ENCODE measurements around the gene SALL4.
"Not testable (repeated sequence)": the region's sequence is repeated elsewhere in the genome, so short reads cannot be mapped to it uniquely, and the experiment has no call there.

Gene SALL4

GRCh38 chr20:51801122-51801822 lies 1.0 kb downstream of the SALL4 start:
- DNase-seq = peak; percentile 16

- DNase-seq = peak; percentile 39
Measured at GRCh38 chr20:51800872-51801121, 1.5 kb downstream of the SALL4 start.

- peak; percentile 48 for DNase-seq
Measured at GRCh38 chr20:51800060-51800871, 2.1 kb downstream of the SALL4 start.

- DNase-seq = no peak
Measured at GRCh38 chr20:51799401-51799860, 2.9 kb downstream of the SALL4 start.

- DNase-seq = peak; percentile 39
Measured at GRCh38 chr20:51797357-51798025, 4.8 kb downstream of the SALL4 start.

GRCh38 chr20:51796340-51796739 lies 6.0 kb downstream of the SALL4 start:
- DNase-seq = peak; percentile 93

- no peak for DNase-seq
Measured at GRCh38 chr20:51792960-51793359, 9.4 kb downstream of the SALL4 start.

GRCh38 chr20:51791626-51792025 lies 10.7 kb downstream of the SALL4 start:
- DNase-seq = no peak

GRCh38 chr20:51790256-51790655 lies 12.1 kb downstream of the SALL4 start:
- DNase-seq = no peak

- DNase-seq = no peak
Measured at GRCh38 chr20:51789434-51789833, 12.9 kb downstream of the SALL4 start.

- DNase-seq = no peak
Measured at GRCh38 chr20:51788822-51789221, 13.5 kb downstream of the SALL4 start.

- DNase-seq = no peak
Measured at GRCh38 chr20:51784299-51784698, 18.0 kb downstream of the SALL4 start.

GRCh38 chr20:51778229-51778759 lies 24.0 kb downstream of the SALL4 start:
- DNase-seq = not testable (repeated sequence)

- DNase-seq = no peak
Measured at GRCh38 chr20:51775241-51775640, 27.1 kb downstream of the SALL4 start.

GRCh38 chr20:51772236-51772635 lies 30.1 kb downstream of the SALL4 start:
- DNase-seq = no peak

GRCh38 chr20:51769976-51770615 lies 32.2 kb downstream of the SALL4 start:
- no peak for DNase-seq

- no peak for DNase-seq
Measured at GRCh38 chr20:51768759-51769517, 33.4 kb downstream of the SALL4 start.

GRCh38 chr20:51767867-51768758 lies 34.2 kb downstream of the SALL4 start, which contains the start of gene ATP9A:
TSS of gene ATP9A (minus strand) at chr20:51768390. CDS start at chr20:51768369, 21 bp downstream.
- DNase-seq = no peak

GRCh38 chr20:51766994-51767866 lies 35.1 kb downstream of the SALL4 start:
- DNase-seq = peak; percentile 20

GRCh38 chr20:51765381-51765780 lies 36.9 kb downstream of the SALL4 start:
- not testable (repeated sequence) for DNase-seq

Measured in hematopoietic multipotent progenitor cell treated with erythropoietin and hydrocortisone succinate and interleukin-3 and kit ligand, for 8 days (in vitro differentiated cells).